OCI-M2 (cell line): ENCODE results near the gene AGPAT4.

Source experiments
- DNase-seq: peaks from one replicate; lab custom pipeline; 2025; ENCODE audit not compliant: unreplicated experiment; lab: John Stamatoyannopoulos, UW

AGPAT4 gene

DNA sequence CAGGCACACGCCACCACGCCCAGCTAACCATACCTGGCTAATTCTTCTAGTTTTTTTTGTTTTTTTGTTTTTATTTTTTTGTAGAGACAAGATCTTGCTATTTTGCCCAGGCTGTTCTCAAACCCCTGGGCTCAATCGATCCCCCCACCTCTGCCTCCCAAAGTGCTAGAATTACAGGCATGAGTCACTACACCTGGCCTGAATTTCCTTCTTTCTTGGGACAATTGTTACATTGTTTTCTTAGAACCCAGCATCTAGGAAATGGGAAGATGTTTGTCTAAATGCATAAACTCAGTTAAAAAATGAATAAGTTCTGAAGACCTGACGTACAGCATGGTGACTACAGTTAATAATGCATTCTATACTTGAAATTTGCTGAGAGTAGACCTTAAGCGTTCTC lies 10.8 kb upstream of the AGPAT4 start:
- DNase-seq, result no peak

- DNase-seq, result no peak
These were observed 7.2 kb upstream of the AGPAT4 start for GRCh38 chr6:161281092-161281491.

DNA sequence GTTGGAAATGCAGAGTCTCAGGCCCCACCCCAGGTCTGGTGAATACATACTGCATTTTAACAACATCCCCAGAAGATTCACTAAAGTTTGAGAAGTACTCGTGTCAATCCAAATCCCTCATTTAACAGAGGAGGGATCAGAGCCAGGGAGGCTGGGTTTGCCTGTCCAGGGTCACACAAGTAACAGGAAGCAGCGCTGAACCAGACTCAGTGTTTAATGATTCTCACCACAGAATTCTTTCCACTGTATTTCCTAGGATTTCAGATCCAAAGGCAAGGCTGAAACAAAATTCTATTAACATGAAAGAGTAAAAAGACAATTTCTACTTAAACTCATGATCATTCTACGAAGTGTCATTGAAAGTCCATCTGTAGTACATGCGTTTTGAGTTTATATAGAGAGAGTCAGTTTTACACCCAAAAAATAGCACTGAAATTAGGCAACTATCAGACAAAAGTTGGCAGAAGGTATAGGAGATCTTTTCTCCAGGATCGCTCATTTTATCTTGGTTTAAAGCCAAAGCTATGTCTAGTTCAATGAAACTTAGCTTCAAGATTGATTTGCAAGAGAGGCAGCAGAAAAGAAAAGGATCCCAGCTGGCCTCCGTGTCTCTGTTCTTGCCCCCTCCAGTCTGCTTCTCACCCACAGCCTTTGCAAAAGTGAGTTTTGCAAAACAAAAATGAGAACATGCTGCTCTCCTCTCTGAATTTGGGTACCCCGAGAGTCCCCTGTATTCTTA lies 6.0 kb upstream of the AGPAT4 start:
- no peak for DNase-seq

GRCh38 chr6:161276605-161277155 lies 2.8 kb upstream of the AGPAT4 start:
- no peak for DNase-seq

DNA sequence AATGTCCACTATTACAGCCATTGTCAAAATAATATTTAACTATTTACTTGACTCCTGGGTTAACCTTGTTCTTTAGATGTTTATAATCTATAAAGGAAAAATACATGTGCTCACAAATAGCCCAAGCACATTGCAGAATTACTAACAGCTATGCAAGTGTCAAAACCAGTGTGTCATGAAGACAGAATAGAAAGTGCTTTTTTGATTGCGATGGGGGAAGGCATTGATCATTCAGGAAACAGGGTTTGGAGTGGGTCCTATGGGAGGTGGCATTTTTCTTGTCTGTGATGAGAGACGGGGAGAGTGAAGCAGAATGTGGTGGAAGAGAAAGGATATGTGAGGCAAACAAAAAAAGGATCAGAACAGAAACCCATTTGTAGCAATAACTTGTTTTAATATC lies 1.0 kb upstream of the AGPAT4 start:
- no peak for DNase-seq

DNA sequence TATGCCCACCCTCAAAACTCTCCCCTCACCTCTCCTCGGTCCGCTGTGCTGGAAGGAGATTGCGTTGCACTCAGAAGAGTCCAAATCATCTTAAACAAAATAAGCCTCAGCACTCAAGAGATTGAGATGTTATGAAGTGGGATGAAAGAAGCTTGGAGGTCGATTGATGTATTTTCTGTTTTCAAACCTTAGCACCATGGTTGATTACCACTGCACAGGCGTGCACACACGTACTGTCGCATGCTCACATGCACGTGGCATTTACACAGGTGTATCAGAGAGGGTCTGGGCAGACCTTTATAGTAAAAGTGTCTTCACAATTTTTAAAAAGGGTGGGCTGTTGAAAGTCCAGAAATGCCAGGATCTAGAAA lies 612 bp upstream of the AGPAT4 start:
- DNase-seq, result no peak

- DNase-seq, result no peak
These were observed 548 bp downstream of the AGPAT4 start for GRCh38 chr6:161273274-161273751.

DNA sequence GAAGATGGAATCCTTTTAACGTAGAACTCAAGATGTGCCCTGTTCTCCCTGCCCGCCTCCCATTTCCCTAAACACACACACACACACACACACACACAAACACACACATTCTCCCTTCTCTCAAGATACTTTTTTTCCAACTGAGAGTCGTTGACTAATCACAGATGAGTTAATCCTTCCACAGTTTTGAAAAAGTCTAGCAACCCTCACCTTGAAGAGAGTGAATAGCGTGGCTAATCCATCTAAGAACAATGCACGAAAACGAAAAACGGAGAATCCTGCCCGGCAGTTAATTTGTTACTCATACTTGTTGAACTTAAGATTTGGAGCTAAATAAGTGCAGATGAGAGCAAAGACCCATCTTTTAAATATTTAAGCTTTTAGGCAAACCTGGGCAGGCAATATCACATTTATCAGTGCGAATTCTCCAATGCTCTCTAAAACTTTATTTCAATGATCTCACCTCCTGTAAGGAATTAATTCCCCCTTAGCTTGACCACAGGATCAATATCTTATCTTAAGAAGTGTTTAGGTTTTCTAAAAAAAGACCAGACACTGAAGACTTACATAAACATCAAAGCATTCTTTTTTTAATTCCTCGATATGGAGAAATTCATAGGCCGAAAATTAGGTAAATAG lies 1.1 kb downstream of the AGPAT4 start:
- no peak for DNase-seq

DNA sequence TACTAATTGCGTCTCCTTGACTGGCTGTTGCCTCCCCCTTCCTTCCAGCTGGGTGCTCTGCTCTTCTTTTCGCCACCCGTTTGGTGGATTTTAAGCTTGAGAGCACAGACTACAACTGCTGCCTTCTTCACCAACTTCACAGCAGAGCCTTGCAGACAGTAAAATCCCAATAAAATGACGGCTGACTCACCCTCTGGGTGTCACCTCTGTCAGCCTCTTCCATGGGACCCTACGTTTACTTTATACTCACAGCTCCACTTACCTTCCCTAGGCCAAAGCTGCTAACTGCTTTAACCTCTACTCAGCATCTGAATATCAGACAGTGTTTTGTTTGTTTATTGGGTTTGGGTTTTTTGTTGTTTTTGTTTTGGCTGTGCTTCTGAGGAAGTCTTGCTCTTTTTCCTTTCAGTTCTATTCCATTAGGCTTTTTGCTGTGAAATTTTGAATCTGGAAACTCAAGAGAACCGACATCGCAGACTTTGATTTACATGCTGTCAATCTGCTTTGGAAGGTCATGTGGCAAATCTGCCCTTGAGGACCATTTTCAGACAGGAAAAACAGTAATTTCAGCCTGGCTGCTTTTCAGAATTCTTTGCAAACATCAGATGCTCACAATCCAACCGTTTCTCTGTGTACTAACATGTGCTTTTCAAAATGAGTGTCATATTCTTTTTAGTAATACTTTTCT lies 2.4 kb downstream of the AGPAT4 start:
- DNase-seq, result no peak

DNA sequence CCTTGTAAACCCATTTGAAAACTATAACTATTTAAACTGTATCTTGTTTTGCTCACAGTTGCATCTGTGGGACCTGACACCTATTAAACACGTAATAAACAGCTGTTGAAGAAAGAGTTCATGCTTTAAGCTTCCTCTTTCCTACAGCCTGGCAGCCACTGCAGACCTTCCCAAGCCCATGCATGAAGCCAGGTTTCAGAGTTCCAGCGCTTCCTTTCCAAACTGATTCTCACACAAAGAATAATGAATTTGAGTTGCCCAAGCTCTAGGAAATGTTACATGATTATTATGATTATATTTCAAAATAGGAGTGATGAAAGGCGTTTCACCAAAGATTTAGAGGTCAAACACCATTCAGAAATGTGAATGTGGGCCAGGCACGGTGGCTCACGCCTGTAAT lies 3.7 kb downstream of the AGPAT4 start:
- DNase-seq, result no peak

DNA sequence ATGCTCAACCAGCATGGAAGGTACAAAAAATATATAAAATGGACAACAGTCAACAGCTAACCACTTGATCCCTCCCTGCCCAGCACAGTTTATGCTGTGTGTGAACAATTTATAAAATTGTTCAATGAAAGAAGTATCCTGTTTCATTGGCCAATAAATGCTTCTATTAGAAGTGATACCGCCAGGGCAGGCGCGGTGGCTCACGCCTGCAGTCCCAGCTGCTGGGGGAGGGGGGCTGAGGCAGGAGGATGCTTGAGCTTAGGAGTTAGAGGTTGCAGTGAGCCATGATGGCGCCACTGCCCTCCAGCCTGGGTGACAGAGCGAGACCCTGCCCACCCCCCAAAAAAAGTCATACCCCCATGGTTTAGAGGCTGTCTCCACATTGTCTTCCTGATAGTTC lies 4.6 kb downstream of the AGPAT4 start:
- DNase-seq, result no peak

DNA sequence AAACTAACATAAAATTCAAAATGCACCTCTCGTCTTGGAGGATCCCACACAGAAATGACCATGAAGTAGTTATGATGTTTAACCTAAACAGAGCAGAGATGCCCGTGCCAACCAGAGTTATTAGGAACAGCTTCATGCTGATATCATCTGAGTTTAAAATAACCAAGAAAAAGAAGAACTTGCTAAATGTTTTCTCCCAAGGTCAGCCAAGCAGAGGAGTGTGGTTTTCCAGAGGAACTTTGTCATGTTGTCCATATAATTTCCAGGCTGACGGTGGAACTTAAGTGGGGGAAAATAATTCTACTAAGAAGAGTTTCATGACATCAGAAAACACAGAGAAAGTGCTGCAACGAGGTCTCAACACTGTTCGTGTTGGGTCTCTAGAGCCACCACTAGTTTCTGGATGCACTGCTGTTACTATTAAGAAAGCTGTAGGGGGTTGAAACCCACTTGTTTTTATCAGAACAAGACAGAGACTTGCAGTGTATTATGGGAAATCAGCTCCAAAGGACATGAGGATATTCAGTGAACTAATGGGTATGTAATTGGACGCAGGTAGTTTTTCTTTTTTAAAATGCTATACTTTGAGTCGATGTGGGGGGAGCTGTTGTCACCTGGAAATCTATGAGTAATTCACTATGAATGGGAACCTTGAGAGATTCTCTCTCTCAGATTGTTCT lies 5.2 kb downstream of the AGPAT4 start:
- no peak for DNase-seq

DNA sequence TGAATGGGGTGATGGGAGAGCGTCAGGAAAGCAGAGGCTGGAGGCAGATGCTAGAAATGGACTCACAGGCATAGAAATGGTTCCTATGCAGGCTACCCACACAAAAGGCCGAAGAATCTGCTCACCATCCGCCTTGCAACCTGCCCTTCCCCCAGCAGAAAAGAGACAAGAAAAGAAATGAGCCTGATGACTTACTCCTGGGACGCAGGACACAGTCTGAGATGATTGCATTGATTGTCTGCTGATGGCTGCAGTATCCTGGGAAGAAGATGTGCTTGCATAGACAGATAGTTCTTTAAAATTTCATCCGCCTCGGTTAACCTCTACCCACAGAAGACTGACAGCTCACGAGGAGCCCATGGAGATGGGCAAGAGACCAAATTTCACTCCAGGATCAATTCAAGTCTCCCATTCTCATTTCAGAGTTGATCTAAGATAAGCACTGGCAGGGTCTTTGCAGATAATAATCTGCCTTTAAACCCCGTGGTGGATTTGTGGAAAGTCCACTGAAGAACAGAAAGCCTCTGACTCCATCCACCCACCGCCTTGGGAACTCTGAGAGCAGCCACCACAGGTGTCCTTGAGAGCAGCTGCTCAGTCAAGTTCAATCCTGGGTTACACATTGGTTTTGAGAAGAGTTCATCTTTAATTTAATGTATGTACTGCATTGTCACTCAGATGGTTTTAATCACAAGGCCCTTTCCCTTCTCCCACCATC lies 7.2 kb downstream of the AGPAT4 start:
- DNase-seq, result no peak

GRCh38 chr6:161265975-161266374 lies 7.9 kb downstream of the AGPAT4 start:
- no peak for DNase-seq

DNA sequence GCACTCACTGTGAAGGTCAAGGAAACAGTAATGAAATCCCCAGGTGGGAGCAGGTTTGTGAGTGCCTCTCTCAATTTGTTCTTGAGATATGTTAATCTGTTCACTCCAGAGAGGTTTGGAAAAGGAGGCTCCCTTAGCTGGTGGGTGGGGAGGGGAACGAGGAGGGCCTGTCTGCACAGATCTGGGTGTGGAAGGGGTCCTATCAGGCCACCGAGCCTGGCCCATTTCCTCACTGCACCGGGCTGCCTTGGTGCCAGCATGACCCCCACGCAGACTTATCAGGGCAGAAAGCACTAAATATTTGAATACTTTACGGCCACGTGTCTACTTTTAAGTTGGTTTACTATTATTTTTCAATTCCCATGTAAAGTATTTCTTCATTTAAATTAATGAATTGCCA lies 8.3 kb downstream of the AGPAT4 start:
- DNase-seq, result no peak

GRCh38 chr6:161264181-161264580 lies 9.7 kb downstream of the AGPAT4 start:
- DNase-seq, result no peak

- DNase-seq, result no peak
These were observed 12.0 kb downstream of the AGPAT4 start for GRCh38 chr6:161261816-161262215.

GRCh38 chr6:161261325-161261724 lies 12.5 kb downstream of the AGPAT4 start:
- no peak for DNase-seq

- DNase-seq, result no peak
These were observed 14.6 kb downstream of the AGPAT4 start for GRCh38 chr6:161259302-161259701.

- no peak for DNase-seq
These were observed 15.9 kb downstream of the AGPAT4 start for GRCh38 chr6:161257793-161258457.
